NCI-H146 treated with DMSO at 0.1 percent for 48 hours (cell line): ENCODE results near the gene PFDN6.

Source experiments
- DNase-seq: peaks from one replicate; lab custom pipeline; 2025; ENCODE audit not compliant: unreplicated experiment; lab: John Stamatoyannopoulos, UW

Gene PFDN6

DNA sequence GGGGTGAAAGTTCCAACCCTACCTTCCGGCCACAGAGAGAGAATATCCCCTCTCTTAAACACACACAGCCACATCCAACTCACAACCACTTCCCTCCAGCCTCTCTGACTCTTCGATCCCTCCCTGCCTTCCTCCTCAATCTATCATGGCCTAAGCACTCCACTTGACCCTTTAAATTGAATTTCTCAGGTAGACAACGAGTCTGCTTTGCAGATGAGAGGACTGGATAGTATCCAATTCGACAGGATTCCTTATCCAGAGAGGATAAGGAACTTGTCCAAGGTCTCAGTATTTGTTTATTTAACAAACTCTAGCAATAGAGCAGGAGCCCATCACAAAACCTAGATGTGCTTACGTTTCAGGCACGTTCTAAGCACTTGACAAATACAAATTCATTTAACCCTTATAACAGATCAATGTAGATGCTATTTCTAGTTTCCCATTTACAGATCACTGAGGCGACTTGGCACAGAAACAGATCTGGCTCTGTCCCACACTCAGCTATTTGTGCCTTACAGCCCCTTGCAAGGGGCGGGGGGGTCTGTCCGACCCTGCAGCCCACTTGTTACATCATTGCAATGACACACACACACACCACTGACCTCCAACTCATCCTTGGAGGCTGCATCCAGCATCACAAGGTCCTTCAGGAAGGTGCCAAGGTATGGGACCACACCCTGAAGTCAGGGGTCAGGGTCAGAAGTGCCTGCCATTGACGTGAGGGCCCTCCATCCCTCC lies 4.9 kb downstream of the PFDN6 start:
- no peak for DNase-seq

DNA sequence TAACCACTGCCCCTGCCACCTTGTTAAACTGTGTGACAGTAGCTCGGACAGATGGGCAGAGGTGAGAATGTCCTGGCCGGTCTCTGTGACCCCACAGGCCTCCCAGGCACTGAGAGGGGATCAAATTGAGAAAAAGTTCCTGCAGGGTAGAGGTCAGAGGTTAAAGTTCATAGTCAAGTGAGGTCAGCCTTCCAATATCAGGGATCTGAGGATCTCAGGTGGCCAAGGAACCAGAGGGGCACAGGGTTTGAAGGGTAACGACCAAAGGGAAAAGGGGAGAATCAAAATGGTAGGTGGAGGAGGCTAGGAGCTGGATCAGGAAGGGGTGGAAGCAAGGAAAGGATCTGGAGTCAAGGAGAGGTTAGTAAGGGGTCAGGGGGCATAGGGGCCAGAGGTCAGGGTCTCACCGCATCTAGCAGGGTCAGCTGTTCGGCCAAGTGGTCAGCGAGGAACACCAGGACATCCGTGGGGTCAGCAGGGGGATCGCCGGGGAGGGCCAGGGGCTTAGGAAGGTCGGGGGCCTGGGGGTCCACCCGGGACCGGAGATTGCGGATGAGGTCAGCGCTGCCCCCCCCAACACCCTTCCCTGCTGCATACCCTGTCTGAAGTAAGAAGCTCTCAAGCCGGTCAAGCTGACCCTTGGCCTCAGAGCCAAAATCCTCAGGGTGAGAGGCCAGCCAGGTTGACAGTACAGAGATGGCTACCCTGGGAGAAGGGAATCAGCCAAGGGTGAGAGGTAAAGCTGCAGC lies 6.4 kb downstream of the PFDN6 start:
- no peak for DNase-seq

DNA sequence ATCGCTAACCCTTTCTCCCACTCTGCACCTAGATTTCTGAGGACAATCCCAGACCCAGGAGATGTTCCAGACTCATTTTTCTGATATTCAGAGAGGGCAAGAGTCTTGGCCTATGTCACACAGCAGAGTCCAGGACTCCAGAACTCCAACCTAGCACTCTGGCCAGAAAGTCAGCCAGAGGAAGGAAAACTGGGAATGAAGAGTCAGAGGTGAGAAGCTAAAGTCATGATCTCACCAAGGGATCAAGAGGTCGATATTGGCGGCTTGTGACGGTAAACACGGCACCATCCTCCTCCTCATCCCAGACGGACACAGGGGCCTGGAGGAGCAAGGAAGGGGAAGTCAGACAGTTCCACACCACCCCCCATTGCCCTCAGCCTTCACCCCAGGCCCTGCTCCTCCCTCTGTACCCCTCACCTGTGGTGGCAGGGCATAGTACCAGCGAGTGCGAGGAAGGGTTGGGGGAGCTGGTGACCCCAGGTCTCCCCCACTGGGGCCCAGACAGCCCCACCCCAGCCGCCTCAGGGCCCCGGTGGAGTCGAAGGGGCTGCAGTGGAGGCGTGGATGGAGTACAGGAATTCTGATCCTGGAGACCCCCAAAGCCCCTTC lies 7.5 kb downstream of the PFDN6 start:
- DNase-seq: no peak

DNA sequence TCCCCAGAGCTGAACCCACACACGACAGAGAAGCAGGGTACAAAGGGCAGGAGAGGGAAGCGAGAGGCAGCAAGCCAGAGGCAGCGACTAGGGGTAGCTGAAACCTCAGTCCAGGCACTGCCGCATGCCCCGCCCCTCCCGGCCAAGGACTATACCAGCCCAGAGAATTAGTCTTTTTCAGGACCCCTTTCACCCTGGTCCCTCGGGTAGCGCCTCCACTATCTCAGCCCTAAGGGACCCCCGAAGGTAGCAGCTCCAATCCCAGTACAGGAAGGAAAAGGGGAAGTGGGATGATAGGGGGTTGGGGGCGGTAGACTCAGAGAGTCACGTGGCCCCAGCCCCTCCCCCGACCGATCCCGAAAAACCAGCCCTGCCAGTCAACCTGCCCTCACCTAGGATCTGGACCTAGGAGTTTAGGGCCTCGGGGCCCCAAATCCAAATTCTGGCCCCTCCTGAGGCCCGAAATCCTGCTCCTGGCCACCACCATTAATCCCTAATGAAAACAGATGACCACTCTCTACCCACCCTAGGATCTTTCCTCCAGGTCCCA lies 8.1 kb downstream of the PFDN6 start:
- no peak for DNase-seq

DNA sequence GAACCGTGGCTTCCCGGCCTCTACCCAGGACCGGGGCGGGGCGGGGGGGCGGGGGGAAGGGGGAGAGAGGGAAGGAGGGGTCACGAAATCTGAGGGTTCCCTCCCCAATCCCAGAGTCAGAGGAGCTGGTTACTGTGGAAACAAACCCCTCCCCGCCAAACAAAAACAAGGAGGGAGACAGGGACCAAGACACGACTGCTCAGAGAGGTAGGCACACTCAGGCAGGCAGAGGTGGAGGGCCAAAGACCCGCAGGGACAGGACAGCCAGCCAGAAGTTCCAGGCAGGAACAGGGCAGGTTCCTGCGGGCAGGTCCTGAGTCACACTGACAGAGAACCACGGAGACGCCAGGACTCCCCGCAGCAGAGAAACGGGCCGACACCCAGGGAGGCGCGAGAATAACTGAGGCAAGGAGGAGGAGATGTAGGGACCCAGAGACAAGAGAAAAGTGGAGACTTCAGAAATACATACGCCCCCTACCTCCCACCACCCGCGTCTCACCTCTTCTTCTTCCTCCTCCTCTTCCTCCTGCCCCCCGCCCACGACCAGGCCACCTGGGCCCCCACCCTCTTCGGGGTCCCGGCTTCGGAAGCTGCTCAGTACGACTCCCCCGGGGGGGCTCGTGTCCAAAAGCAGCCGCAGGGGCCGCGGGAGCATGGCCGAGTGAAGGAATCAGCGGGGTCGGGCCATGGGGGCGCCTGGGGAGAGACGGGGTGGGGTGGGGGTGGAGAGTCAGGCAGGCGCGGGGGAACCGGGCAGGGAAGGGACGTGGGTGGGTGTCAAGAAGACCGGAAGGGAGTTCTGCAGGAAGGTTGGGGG lies 8.8 kb downstream of the PFDN6 start:
- no peak for DNase-seq

DNA sequence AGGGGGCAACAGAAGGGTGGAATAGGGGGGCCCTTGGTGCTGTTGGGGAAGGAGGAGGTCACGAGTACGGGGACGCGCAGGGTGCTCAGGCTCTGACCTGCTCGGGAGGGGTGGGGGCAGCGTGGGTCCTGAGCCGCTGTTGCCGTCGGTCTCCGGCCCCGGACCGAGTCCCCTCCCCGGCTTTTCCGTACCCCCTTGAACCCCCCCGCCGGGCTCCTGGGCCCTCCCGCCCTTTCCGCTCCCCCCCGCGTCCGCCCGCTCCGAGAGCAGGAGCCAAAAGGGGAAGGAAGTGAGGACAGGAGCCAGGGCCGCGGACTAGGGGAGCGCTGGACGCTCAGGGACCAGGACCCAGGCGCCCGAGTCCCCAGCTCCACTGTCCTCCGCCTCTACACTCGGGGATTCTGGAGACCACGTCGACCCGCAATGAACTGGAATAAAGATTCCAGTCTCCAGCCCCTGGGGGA lies 9.4 kb downstream of the PFDN6 start, which contains the start of gene RGL2:
Gene RGL2, minus strand, starts transcription at position 170 of the 464 bp plus-strand sequence. CDS start 332 bp downstream, outside the sequence.
- DNase-seq: peak; percentile 40

DNA sequence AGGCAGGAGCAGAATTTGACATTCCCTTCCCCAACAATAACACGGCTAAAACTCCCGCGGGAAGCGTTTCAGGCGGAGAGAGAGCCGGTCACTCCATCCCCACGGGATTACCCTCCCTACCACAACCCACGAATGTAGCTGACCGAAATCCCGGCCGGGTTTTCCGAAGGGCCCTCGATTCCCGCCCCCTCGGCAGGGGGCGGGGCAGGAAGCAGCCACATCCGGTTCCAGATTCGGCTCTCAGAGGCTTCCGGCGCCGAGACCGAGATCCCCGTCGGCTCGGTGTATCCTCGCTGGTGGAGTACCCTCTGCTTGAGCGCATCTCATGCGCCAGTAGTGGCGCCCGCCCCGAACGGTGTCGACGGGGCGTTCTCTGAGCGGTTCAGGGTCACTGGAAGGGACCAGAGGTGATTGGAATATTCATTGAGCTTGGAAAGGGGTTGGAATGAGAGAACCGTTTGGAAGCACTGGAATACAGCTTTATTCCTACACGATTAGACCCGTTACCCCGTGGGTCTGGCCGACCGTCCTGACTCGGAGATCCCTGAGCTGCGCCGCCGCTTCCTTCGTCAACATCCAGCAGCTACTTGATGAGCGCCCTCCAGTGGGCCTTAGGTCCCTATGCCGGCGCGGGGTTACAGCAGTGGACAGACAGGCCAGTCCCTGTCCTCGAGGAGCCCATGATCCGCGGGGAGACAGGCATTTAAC lies 10.0 kb downstream of the PFDN6 start:
- peak; percentile 76 for DNase-seq

DNA sequence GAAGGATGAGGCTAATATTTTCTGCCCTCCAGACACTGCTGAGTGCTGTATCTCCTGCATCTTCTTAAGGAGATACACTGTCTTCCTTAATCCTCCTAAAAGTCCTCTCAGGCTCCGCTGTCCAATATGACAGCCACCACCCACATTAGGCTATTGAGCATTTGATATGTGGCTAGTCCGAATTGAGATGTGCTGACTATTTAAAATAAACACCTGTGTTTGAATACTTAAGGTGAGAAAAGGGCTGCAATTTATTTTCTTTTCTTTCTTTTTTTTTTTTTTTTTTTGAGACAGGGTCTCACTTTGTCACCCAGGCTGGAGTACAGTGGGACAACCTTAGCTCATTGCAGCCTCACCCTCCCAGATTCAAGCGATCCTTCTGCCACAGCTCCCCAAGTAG lies 12.5 kb downstream of the PFDN6 start:
- no peak for DNase-seq

DNA sequence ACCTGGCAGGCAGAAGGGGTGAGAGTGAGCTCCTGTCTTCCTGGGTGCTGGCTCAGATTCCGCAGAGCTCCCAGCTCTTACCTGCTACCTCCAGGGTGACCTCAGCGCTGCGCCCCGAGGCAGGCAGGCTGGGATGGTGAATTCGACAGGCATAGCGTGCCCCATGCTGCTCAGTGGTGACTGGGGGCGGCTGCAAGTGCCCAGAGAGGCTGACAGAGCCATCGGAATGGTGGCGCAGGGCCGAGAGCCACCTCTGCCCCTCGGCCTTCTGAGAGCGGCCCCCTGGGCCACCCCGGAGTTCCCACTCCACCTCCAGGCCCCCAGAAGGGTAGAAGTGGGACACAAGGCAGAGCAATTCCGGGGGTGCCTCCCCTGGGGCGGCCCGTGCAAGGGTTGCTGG lies 14.8 kb downstream of the PFDN6 start:
- no peak for DNase-seq

DNA sequence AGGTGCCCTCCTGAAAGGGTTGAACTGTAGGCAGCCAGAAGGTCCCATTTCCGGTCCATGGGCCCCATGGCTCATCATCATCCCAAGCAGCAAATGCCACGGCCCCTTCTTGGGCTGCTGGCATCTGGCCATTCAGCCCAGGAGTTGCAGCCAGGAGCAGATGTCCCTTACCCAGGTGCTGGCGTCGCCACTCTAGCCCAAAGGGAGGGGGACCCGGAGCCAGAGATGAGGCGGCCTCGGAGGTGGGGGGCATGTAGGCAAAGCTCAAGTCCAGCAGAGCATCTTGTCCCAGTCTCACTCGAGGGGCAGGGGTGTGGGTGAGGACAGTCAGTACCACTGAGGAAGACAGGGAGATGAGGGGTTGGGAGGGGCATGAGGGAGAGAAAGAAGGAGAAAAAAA lies 15.7 kb downstream of the PFDN6 start:
- no peak for DNase-seq

DNA sequence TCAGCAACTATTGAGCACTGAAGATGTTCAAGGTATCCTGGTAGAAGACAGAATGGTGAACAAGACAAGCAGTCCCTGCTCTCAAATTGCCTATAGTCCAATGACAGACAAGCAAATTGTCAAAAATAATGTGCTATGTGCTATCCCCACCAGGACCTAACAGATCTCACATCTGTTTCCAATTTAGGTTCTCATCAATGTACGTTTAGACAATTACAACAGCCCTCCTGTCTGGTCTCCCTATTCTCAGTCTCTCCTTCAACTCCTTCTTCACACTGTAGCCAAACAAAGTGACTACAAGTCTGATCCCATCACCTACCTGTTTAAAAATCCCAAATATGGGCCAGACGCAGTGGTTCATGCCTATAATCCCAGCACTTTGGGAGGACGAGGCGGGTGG lies 17.0 kb downstream of the PFDN6 start:
- DNase-seq: no peak

DNA sequence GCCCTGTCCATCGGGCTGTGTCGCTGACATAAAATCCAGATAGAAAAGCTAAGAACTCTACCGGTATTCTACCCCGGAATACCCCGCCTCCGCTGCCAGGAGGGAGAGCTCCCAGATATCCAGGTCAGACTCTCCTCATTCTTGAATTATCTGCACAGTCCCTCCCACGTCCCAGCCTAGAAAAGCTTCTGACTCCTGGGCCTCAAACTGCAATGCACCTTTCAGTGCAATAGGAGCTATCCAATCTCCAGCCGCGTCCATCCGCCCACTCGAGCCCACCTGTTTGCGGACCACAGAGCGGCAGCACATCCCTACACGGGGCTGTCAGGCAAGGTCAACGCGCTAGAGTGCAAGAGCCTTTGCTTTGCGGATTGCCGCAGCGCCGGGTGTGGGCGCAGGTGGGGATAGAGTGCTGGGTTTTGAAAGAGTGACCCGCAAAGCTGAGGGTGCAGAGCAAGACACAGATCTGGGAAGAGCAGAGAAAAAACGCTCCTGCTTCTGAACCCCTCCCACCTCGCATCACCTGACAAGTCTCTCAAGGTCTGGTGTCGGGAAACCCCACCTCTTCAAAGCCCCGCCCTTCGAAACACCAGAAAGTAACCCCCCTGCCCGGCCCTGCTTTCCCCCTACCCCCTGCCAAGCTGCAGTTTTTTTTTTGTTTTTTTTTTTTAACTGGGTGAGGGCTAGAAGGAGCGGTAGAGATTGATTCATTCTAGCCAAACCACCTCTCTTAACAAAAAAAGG lies 23.1 kb downstream of the PFDN6 start:
- DNase-seq: peak; percentile 88

DNA sequence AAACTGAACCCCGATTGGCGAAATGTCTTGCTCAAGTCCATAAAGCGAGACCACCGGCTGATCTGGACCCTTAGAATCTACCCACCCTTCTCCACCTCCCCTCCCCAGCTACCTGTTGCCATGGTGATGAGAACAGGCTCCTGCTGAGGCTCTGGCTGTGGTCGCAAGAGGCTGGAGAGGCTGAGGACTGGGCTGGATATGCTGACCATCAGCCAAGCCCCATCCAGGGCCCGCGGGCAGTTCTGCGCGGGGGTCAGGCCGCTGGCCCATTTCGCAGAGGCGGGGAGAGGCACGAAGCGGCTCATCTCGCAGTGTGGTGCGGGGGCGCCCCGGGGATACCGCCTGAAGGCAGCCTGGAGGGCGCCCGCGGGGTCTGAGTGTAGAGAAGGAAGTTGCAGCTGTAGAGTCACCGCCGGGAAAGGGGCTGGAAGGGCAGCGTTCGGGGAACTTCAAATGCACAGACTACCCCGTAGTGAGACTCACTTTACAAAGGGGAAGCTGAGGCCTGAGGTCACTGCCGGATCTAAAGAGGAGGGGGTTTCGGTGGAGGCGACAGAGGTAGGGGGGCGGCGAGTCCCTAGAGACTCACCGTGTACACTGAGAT lies 23.8 kb downstream of the PFDN6 start:
- peak; percentile 53 for DNase-seq

DNA sequence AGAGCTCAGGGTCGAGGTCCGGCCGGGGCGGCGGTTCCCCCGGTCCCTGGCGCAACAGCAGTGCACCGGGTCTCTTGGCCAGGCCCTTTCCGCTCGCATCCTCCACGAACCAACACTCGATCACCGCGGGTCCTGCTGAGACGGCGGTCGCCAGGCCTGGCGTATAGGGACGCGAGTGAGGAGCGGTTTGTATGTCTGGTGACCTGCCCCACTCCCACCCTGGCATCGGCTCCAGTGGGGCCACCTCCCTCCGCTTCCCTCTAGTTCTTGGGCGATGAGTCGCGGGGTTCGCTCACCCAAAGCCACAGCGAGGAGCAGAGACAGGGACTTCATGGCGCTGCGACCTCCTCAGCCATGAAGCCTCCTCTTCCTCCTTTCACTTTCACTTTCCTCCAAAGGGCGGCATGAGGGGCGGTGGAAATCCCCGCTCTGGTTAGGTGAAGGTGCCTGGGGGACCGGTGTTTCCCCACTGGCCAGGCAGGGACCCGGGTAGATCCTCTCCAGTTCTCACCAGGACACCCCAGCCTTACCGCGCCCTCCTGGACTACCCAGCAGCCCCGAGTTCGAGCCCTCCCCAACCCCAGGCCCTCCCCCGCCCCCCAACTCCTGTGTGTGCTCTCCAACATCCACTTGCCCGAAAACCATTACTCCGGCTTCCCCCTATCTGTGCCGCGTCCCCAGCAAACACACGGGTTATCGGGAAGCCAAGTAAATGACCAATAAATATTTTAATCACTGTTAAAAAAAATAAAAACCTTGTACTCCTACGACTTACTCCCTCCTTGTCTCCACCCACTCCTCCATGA lies 24.5 kb downstream of the PFDN6 start, which contains the start of gene TAPBP:
Gene TAPBP, minus strand, starts transcription at position 370 of the 806 bp plus-strand sequence. Its CDS starts 37 bp downstream, at position 333.
- peak; percentile 49 for DNase-seq

DNA sequence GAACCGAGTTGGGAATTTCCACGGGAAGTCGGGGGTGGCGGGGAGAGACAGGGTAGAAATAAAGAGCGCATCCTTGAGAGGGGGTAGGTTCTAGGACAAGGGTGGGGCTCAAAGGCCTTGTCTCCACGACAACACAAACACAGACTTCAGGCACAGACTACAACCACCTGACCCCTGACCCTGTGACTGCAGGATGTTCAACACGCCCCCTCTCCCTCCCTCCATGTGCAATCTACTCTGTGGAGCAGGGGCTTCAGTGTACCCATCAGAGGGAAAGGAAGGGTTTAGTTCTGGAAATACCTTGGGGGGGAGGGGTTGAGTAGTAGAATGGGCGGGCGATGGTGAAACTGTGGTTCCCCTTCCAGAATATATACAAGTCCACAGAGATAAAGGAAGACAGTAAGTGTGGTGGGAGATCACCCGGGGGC lies 25.1 kb downstream of the PFDN6 start:
- peak; percentile 48 for DNase-seq

DNA sequence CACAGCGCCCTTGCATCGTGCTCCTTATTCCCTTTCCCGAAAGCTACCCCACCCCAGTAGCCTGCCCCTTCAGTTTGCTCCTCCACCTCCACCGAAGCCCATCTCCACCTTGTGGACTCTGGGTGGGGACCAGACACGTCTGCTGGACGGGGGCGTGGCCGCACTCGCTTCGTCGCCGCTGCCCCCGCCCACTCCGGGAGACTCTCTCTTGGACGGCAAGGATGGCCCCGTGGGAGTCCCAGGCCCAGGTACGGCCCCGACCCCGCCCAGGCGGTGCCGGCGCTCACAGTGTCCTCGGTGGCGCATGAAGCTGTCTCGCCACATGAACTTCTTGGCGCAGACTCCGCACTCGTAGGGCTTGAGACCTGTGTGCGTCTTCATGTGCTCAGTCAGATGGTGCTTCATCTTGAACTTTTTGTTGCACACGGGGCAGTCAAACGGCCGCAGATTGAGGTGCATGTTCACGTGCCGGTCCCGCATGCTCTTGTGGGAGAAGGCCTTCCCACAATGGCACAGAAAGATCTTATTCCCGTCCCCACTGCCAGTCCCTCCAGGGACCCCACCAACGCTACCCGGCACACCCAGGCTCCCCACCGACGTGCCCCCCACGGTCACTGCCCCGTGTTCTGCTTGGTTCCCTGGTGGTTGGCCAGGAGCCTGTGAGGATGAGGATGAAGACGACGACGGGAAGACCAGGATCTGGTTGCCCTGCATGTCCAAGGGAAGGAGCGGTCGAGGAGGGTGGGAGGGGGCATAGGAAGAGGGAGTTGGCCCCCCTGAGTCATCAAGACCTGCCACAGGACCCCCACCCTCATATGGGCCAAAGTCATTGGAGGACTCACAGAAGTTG lies 25.8 kb downstream of the PFDN6 start:
- no peak for DNase-seq
